NCI-H226 (cell line): ENCODE data around the gene STIMATE.

Experiments
- DNase-seq: peaks from one replicate; pipeline ENCODE4 v3.0.0-alpha.2; 2015

The STIMATE gene

GRCh38 chr3:52860424-52860768, 37.0 kb downstream of the STIMATE start:
- DNase-seq, result no peak

GRCh38 chr3:52859686-52860423, 37.5 kb downstream of the STIMATE start:
- no peak for DNase-seq

GRCh38 chr3:52857864-52858263, 39.5 kb downstream of the STIMATE start:
- no peak for DNase-seq

- no peak for DNase-seq
Measured at GRCh38 chr3:52857133-52857532, 40.2 kb downstream of the STIMATE start.

- DNase-seq, result no peak
Measured at GRCh38 chr3:52856666-52857065, 40.7 kb downstream of the STIMATE start.

GRCh38 chr3:52854013-52854412, 43.3 kb downstream of the STIMATE start:
- no peak for DNase-seq

GRCh38 chr3:52852419-52852818, 44.9 kb downstream of the STIMATE start:
- no peak for DNase-seq

GRCh38 chr3:52851348-52851747, 46.0 kb downstream of the STIMATE start:
- no peak for DNase-seq

GRCh38 chr3:52849656-52850055, 47.7 kb downstream of the STIMATE start:
- DNase-seq, result no peak

- DNase-seq, result peak; percentile 13
Measured at GRCh38 chr3:52848617-52849016, 48.7 kb downstream of the STIMATE start.

- no peak for DNase-seq
Measured at GRCh38 chr3:52847726-52848125, 49.6 kb downstream of the STIMATE start.

- DNase-seq, result no peak
Measured at GRCh38 chr3:52847241-52847640, 50.1 kb downstream of the STIMATE start.

- no peak for DNase-seq
Measured at GRCh38 chr3:52846432-52846965, 50.8 kb downstream of the STIMATE start.

GRCh38 chr3:52845691-52846431, 51.5 kb downstream of the STIMATE start:
- DNase-seq, result no peak

- no peak for DNase-seq
Measured at GRCh38 chr3:52845157-52845556, 52.2 kb downstream of the STIMATE start.

- no peak for DNase-seq
Measured at GRCh38 chr3:52844290-52844975, 52.9 kb downstream of the STIMATE start.

- DNase-seq, result no peak
Measured at GRCh38 chr3:52843881-52844280, 53.5 kb downstream of the STIMATE start.

- DNase-seq, result no peak
Measured at GRCh38 chr3:52843108-52843865, 54.1 kb downstream of the STIMATE start.

- no peak for DNase-seq
Measured at GRCh38 chr3:52842424-52842823, 54.9 kb downstream of the STIMATE start.

GRCh38 chr3:52841981-52842340, 55.4 kb downstream of the STIMATE start:
- no peak for DNase-seq

GRCh38 chr3:52841211-52841980, 56.0 kb downstream of the STIMATE start:
- no peak for DNase-seq

GRCh38 chr3:52839892-52840545, 57.3 kb downstream of the STIMATE start:
- DNase-seq, result no peak
